Stomach (tissue), 4 donors: ENCODE measurements around the gene SIX3.

Source experiments
- EP300 ChIP-seq: sonication (generic); formaldehyde crosslinking; IDR thresholded peaks from one replicate; pipeline ENCODE4 v1.6.1; 2017; ENCODE audit warnings: antibody characterized with exemption
- POLR2A ChIP-seq, 4 donors: fragments of 450-650 bp; IDR thresholded peaks; one replicate each; pipeline ENCODE4 v1.6.1; 2016; ENCODE audit warnings: antibody characterized with exemption in 4 of 4, control low read depth in 2 of 4, mild to moderate bottlenecking in 1 of 4, moderate library complexity in 1 of 4
- POLR2AphosphoS5 ChIP-seq, 3 donors: sonication (generic); formaldehyde crosslinking; IDR thresholded peaks; one replicate each; pipeline ENCODE4 v1.6.1; 2016; ENCODE audit warnings: antibody characterized with exemption in 3 of 3

DNA sequence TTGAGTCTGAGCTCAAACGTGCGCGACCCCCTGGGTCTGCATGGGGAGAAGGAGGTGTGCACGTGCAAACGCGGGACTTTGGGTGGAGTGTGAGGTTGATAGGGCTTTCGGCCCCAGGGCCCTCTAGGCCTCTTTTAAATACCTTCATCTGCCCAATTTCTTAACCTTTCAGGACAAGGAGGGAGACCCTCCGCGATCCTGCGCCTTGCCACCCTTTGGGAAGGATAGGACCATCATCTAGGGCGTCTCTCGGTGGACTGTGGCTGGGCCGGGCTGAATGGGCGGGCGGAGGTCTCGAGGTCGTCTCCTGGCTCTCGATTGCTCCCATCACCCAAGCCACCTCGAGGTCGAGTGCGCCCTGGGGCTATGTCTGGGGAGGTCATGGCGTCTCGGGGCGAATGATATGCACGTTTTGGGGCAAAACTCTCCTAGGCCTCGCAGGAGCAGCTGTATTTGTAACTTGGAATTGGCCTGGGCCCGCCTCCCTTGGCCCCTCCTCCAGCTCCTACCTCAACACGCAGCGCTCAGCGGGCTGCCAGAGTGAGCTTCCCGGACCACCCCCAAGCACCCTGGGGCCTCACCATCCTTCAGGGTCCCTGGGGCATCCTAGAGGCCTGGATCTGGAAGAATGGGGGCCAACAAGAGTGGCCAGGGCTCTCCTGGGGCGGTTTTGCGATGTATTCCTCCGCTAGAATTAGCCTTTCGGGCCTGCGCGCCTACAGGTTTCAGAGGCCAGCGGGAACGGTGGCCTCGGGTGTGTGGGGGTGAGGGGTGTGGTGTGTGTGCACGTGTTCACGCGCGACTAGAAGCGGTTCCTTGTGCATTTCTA, 8.7 kb upstream of the SIX3 start:
- TF ChIP-seq POLR2A (IDR thresholded peaks at IDR 0.05) (no peak), POLR2AphosphoS5 (IDR thresholded peaks at IDR 0.05) (no peak), EP300 (no peak)
